Measurements from ENCODE around the gene RNMT.
A peak's percentile ranks its signal among the peaks of the same experiment; 100 is the strongest.
"Not testable (repeated sequence)": the region's sequence is repeated elsewhere in the genome, so short reads cannot be mapped to it uniquely, and the experiment has no call there.

RNMT gene

GRCh38 chr18:13726232-13726971, at the start of gene RNMT, which contains the start of gene FAM210A:
Gene RNMT (plus strand): TSS chr18:13726673. CDS start chr18:13731518, 4,845 bp downstream.
Gene FAM210A (minus strand): TSS chr18:13726558. CDS start chr18:13682077, 44,481 bp downstream.
- TF ChIP-seq EZH2phosphoT487 (conservative IDR thresholded peaks at IDR 0.05; ENCODE audit: low read length), result no peak
- TF ChIP-seq, protein P1, sequence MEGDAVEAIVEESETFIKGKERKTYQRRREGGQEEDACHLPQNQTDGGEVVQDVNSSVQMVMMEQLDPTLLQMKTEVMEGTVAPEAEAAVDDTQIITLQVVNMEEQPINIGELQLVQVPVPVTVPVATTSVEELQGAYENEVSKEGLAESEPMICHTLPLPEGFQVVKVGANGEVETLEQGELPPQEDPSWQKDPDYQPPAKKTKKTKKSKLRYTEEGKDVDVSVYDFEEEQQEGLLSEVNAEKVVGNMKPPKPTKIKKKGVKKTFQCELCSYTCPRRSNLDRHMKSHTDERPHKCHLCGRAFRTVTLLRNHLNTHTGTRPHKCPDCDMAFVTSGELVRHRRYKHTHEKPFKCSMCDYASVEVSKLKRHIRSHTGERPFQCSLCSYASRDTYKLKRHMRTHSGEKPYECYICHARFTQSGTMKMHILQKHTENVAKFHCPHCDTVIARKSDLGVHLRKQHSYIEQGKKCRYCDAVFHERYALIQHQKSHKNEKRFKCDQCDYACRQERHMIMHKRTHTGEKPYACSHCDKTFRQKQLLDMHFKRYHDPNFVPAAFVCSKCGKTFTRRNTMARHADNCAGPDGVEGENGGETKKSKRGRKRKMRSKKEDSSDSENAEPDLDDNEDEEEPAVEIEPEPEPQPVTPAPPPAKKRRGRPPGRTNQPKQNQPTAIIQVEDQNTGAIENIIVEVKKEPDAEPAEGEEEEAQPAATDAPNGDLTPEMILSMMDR (IDR thresholded peaks at IDR 0.05; ENCODE audit: insufficient read depth, low read length, poor library complexity, severe bottlenecking), result no peak
- Histone ChIP-seq H2AFZ (ENCODE audit: low read depth, low read length, severe bottlenecking) (peak within 1 kb of the TSS; percentile 85), H3K27ac (ENCODE audit: low read depth, low read length) (peak within 1 kb of the TSS; percentile 24; the same call in 1 of the 2 replicates), H3K9me2 (replicated peaks; ENCODE audit: insufficient read depth, low read length) (no peaks in the 10 kb centered on the region), H3K4me3 (ENCODE audit: insufficient read depth, low read length, poor library complexity, severe bottlenecking) (peak within 1 kb of the TSS; percentile 97), H3K9ac (ENCODE audit: low read length) (peak within 1 kb of the TSS; percentile 82), H3K27me3 (ENCODE audit: low read length) (no peaks in the 10 kb centered on the region), H3K9me3 (ENCODE audit: insufficient read depth, low read length) (no peaks in the 10 kb centered on the region), H3K36me3 (ENCODE audit: low read length) (no peaks in the 10 kb centered on the region), H3K4me2 (ENCODE audit: low read depth, low read length, poor library complexity, severe bottlenecking) (peak within 1 kb of the TSS; percentile 89), H3F3A (ENCODE audit: insufficient read depth) (no peaks in the 10 kb centered on the region), H3K79me2 (ENCODE audit: insufficient read depth, low read length) (peaks cover 91% of the 10 kb centered on the region), H4K20me1 (ENCODE audit: low read depth, low read length) (0 out of 2 replicates have a peak, but pooled peaks cover 4% of the 10 kb centered on the region)

DNA sequence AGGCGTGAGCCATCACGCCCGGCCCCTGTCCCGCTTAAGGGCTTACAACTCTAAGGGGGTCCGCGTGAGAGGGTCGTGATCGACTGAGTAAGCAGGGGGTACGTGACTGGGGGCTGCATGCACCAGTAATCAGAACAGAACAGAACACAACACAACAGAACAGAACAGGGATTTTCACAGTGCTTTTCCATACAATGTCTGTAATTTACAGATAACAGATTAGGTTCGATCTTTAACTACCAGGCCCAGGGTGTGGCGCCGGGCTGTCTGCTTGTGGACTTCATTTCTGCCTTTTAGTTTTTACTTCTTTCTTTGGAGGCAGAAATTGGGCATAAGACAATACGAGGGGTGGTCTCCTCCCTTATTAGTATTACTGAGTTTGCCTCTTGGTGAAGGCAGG, 49.1 kb upstream of the RNMT start:
- H4K20me1 ChIP-seq (ENCODE audit: low read depth, low read length); H3F3A ChIP-seq (ENCODE audit: insufficient read depth); H3K36me3 ChIP-seq (ENCODE audit: low read length); H3K9me2 ChIP-seq (replicated peaks; ENCODE audit: insufficient read depth, low read length); H2AFZ ChIP-seq (ENCODE audit: low read depth, low read length, severe bottlenecking); H3K4me3 ChIP-seq (ENCODE audit: insufficient read depth, low read length, poor library complexity, severe bottlenecking); H3K4me2 ChIP-seq (ENCODE audit: low read depth, low read length, poor library complexity, severe bottlenecking); H3K9me3 ChIP-seq (ENCODE audit: insufficient read depth, low read length); H3K27ac ChIP-seq (ENCODE audit: low read depth, low read length); H3K9ac ChIP-seq (ENCODE audit: low read length); H3K27me3 ChIP-seq (ENCODE audit: low read length): not testable (repeated sequence)
- H3K79me2 ChIP-seq (ENCODE audit: insufficient read depth, low read length), result peaks cover 12% of the 10 kb centered on the region

DNA sequence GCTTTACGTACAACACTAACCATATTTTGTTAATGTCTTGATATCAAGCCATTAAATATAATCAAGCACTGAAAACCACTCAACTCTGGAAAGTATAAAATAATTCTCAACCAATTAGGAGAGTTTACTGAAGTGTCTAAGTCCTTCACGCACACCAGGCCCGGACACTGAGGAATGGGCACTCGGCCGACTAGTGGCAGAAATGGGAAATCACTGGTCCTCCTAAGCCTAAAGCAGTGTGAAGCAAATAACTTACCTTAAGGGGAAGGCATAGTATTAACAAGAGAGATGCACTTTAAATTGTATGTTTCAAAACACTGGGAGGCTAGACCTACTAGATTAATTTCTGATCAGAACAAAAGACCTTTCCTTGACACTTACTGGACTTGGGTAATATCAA, 45.9 kb upstream of the RNMT start:
- H3K9me2 ChIP-seq (replicated peaks; ENCODE audit: insufficient read depth, low read length), result no peaks in the 10 kb centered on the region
- TF ChIP-seq, protein P1 (IDR thresholded peaks at IDR 0.05; ENCODE audit: insufficient read depth, low read length, poor library complexity, severe bottlenecking), result peak; percentile 13
- TF ChIP-seq EZH2phosphoT487 (conservative IDR thresholded peaks at IDR 0.05; ENCODE audit: low read length), result no peak
- H3K27me3 ChIP-seq (ENCODE audit: low read length), result no peaks in the 10 kb centered on the region
- peaks cover 7% of the 10 kb centered on the region for H4K20me1 ChIP-seq (ENCODE audit: low read depth, low read length)
- H3F3A ChIP-seq (ENCODE audit: insufficient read depth), result no peaks in the 10 kb centered on the region; the same call in 1 of the 2 replicates
- H3K9ac ChIP-seq (ENCODE audit: low read length), result no peak overlapping the region
- H3K9me3 ChIP-seq (ENCODE audit: insufficient read depth, low read length), result no peaks in the 10 kb centered on the region
- H2AFZ ChIP-seq (ENCODE audit: low read depth, low read length, severe bottlenecking), result no peak overlapping the region
- H3K36me3 ChIP-seq (ENCODE audit: low read length), result 0 out of 2 replicates have a peak, but pooled peaks cover 2% of the 10 kb centered on the region
- H3K79me2 ChIP-seq (ENCODE audit: insufficient read depth, low read length), result peaks cover 41% of the 10 kb centered on the region
- no peak overlapping the region for H3K4me2 ChIP-seq (ENCODE audit: low read depth, low read length, poor library complexity, severe bottlenecking)
- H3K27ac ChIP-seq (ENCODE audit: low read depth, low read length), result no peak overlapping the region
- no peak overlapping the region for H3K4me3 ChIP-seq (ENCODE audit: insufficient read depth, low read length, poor library complexity, severe bottlenecking)

DNA sequence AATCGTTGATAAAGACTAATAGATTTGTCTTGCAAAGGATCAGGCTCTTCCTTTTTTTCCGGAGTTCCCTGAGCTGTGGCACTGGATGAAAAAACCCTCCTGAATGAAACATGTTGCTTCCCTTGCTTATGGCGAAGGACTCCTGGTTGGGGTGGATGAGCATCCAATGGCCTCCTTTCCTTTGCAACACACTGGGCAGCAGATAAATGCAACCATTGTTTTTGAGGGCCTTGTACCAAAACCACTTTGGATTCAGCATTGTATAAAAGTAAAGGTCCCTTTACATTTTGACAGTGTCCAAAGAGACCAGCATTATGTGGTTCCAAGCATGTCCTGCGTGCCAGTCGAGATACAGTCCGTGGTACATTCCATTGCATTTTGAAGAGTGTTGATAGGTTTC, 44.8 kb upstream of the RNMT start:
- H3K27ac ChIP-seq (ENCODE audit: low read depth, low read length), result no peak overlapping the region
- H3K27me3 ChIP-seq (ENCODE audit: low read length), result no peaks in the 10 kb centered on the region
- no peaks in the 10 kb centered on the region; the same call in 1 of the 2 replicates for H3F3A ChIP-seq (ENCODE audit: insufficient read depth)
- no peak overlapping the region for H3K9ac ChIP-seq (ENCODE audit: low read length)
- no peak overlapping the region for H3K4me3 ChIP-seq (ENCODE audit: insufficient read depth, low read length, poor library complexity, severe bottlenecking)
- peaks cover 9% of the 10 kb centered on the region for H4K20me1 ChIP-seq (ENCODE audit: low read depth, low read length)
- H2AFZ ChIP-seq (ENCODE audit: low read depth, low read length, severe bottlenecking), result no peak overlapping the region
- peaks cover 52% of the 10 kb centered on the region for H3K79me2 ChIP-seq (ENCODE audit: insufficient read depth, low read length)
- H3K9me3 ChIP-seq (ENCODE audit: insufficient read depth, low read length), result no peaks in the 10 kb centered on the region
- no peaks in the 10 kb centered on the region for H3K9me2 ChIP-seq (replicated peaks; ENCODE audit: insufficient read depth, low read length)
- TF ChIP-seq EZH2phosphoT487 (conservative IDR thresholded peaks at IDR 0.05; ENCODE audit: low read length), result no peak
- TF ChIP-seq, protein P1 (IDR thresholded peaks at IDR 0.05; ENCODE audit: insufficient read depth, low read length, poor library complexity, severe bottlenecking), result no peak
- H3K4me2 ChIP-seq (ENCODE audit: low read depth, low read length, poor library complexity, severe bottlenecking), result no peak overlapping the region
- H3K36me3 ChIP-seq (ENCODE audit: low read length), result 0 out of 2 replicates have a peak, but pooled peaks cover 2% of the 10 kb centered on the region
